Adrenal gland (tissue), 19 donors: Measurements from ENCODE around the gene GATA1. TPM values are rescaled to one million over a fixed set of nuclear protein-coding genes. Genes with fewer than 3 reads are reported as not detected.

Experiments
- DNase-seq, 7 donors: peaks; one replicate each; pipeline ENCODE4 v3.0.0-alpha.2; 2019 to 2020
- H3K27ac ChIP-seq, 5 donors: fragments of 200-600 bp; sonication (generic) in 4 of 5; 1 replicate in 3 of 5; 2 replicates in 2 of 5; pipeline versions ENCODE4 v1.5.1 to v1.8.0; 2016 to 2020; ENCODE audit warnings: mild to moderate bottlenecking in 1 of 5
- H3K27me3 ChIP-seq: fragments of 200-600 bp; 2 replicates; pipeline ENCODE4 v1.8.0; 2021
- H3K36me3 ChIP-seq, 2 donors: fragments of 200-600 bp; replicated peaks in 1 of 2; 1 replicate in 1 of 2; 2 replicates in 1 of 2; pipeline versions ENCODE4 v1.5.1 to v1.8.0; 2018 to 2022
- H3K4me1 ChIP-seq, 2 donors: fragments of 200-600 bp; replicated peaks in 1 of 2; 1 replicate in 1 of 2; 2 replicates in 1 of 2; pipeline versions ENCODE4 v1.5.1 to v1.8.0; 2018 to 2021
- H3K4me3 ChIP-seq, 4 donors: fragments of 200-600 bp; sonication (generic) in 3 of 4; one replicate each; pipeline ENCODE4 v1.5.1; 2016 to 2018
- H3K9me3 ChIP-seq, 3 donors: fragments of 200-600 bp; sonication (generic) in 1 of 3; replicated peaks in 1 of 3; 1 replicate in 2 of 3; 2 replicates in 1 of 3; pipeline versions ENCODE4 v1.5.1 to v1.8.0; 2016 to 2021
- POLR2A ChIP-seq, 2 donors: fragments of 450-650 bp; IDR thresholded peaks; one replicate each; pipeline ENCODE4 v1.6.1; 2017; ENCODE audit warnings: antibody characterized with exemption in 2 of 2, mild to moderate bottlenecking in 2 of 2, moderate library complexity in 1 of 2
- WGBS, 4 donors: extraction: QIAGEN DNeasy Blood & Tissue Kit in 2 of 4; methylation state at CpG; one replicate each; pipeline versions ENCODE4 v1.1.5 to v1.1.7; 2013 to 2017; 5-methylcytosine and 5-hydroxymethylcytosine counted together
- intact Hi-C, 2 donors: fragments of 100-400 bp; cut with DNase I; formaldehyde crosslinking; loops; one replicate each; pipeline versions ENCODE4 v1.14.1 to v1.15.0; 2022 to 2023
- long read RNA-seq, 10 donors: library from polyadenylated mRNA in 3 of 10; unstranded in 2 of 10; stranded (forward) in 1 of 10; transcript quantifications; one replicate each; pipeline ENCODE4 v2.0.0 and lab custom pipeline, GENCODE V29; 2021 to 2026
- polyA plus RNA-seq, 3 donors: library from polyadenylated mRNA; stranded (reverse); fragments of 200-250 nt in 2 of 3; fragments of 350-450 nt in 1 of 3; fragmentation: Illumina TruSeq in 1 of 3; extraction: RNeasy Lipid Tissue Mini Kit (QIAGEN cat#74804) in 1 of 3; gene quantifications; one replicate each; pipeline ENCODE4 v1.2.3, GENCODE V29; 2013 to 2014
- total RNA-seq, 9 donors: library from RNA; depleted of rRNA in 4 of 9; stranded (reverse); fragments of >200 nt in 4 of 9; fragments of 120-200 nt in 1 of 9; fragmentation: NEBNext Ultra II Directional in 1 of 9; extraction: Animal tissue kit (Norgen Biotek cat#: 25700) in 1 of 9; gene quantifications; one replicate each; pipeline versions ENCODE4 v1.1.0 to v1.2.4, GENCODE V29; 2013 to 2023
- TF ChIP-seq, protein P1 (sequence below), 6 experiments: fragments of 450-650 bp in 4 of 6; fragments of 200-600 bp in 2 of 6; sonication (generic) in 1 of 6; IDR thresholded peaks; 1 replicate in 5 of 6; 2 replicates in 1 of 6; pipeline versions ENCODE4 v1.5.1 to v1.8.0; 2016 to 2021; ENCODE audit warnings: antibody characterized with exemption in 6 of 6, mild to moderate bottlenecking in 2 of 6, moderate library complexity in 1 of 6
- donor health status: healthy with polysubstance abuse.
- donor health status: Bipolar disorder and iron deficiency.
- donor health status: DM: yes; HTN: yes; CAD: no.
- donor health status: DM: no; HTN: no; CAD: no.
- donor health status: DM: no; HTN: no; CAD: no.
- donor health status: DM: yes; HTN: yes; CAD: no.

Gene GATA1
- total RNA-seq (under 1 TPM in 3 of 9 donors, not detected in 6; 0.27 to 0.43 (median 0.33) TPM), polyA plus RNA-seq (not detected)
- long read RNA-seq, donor 1 = 0 reads
- long read RNA-seq, donor 2 = 0 reads
- long read RNA-seq, donor 3 = 0 reads
- long read RNA-seq, donor 4 = 0 reads
- long read RNA-seq, donor 5 = 0 reads
- long read RNA-seq, donor 6 = 0 reads
- long read RNA-seq, donor 7 = 0 reads
- long read RNA-seq, donor 8 = 0 reads
- long read RNA-seq, donor 9 = 0 reads
- long read RNA-seq, donor 10, partial matches to known transcripts = 0 of 2 reads
- long read RNA-seq, donor 10, other reads (novel, unspliced or antisense) = 0 of 2 reads

- intact Hi-C loops = no loop called here
- H3K4me1 ChIP-seq = no peaks in the 10 kb centered on the region
Observed at GRCh38 chrX:48786341-48786800, at the start of gene GATA1. TSS of gene GATA1 (plus strand) at chrX:48786590. CDS start at chrX:48791110, 4,520 bp downstream.

GRCh38 chrX:48736878-48737212, 49.5 kb upstream of the GATA1 start:
- Histone ChIP-seq H3K9me3 (no peaks in the 10 kb centered on the region), H3K4me1 (peaks cover 0 to 3% of the 10 kb centered on the region in 2 donors), H3K27me3 (no peaks in the 10 kb centered on the region), H3K36me3 (no peaks in the 10 kb centered on the region), H3K27ac (no peak overlapping the region), H3K4me3 (peak overlapping the region in 2 of 4 donors; percentile 20 to 24)
- intact Hi-C loops = no loop called here
- DNase-seq = no peak
- no peak for TF ChIP-seq POLR2A (IDR thresholded peaks at IDR 0.05)
- TF ChIP-seq, protein P1, sequence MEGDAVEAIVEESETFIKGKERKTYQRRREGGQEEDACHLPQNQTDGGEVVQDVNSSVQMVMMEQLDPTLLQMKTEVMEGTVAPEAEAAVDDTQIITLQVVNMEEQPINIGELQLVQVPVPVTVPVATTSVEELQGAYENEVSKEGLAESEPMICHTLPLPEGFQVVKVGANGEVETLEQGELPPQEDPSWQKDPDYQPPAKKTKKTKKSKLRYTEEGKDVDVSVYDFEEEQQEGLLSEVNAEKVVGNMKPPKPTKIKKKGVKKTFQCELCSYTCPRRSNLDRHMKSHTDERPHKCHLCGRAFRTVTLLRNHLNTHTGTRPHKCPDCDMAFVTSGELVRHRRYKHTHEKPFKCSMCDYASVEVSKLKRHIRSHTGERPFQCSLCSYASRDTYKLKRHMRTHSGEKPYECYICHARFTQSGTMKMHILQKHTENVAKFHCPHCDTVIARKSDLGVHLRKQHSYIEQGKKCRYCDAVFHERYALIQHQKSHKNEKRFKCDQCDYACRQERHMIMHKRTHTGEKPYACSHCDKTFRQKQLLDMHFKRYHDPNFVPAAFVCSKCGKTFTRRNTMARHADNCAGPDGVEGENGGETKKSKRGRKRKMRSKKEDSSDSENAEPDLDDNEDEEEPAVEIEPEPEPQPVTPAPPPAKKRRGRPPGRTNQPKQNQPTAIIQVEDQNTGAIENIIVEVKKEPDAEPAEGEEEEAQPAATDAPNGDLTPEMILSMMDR (IDR thresholded peaks at IDR 0.05) = no peak
- 6 to 52% (median 25%) methylated on average over 7 to 10 of the region's 10 CpGs for WGBS, 4 donors

More at GRCh38 chrX:48786341-48786800, at the start of gene GATA1:
- Histone ChIP-seq H3K27me3 (peaks cover 14% of the 10 kb centered on the region), H3K4me3 (no peak within 1 kb of the TSS), H3K9me3 (no peaks in the 10 kb centered on the region), H3K27ac (no peak within 1 kb of the TSS), H3K36me3 (no peaks in the 10 kb centered on the region)
- TF ChIP-seq, protein P1 (IDR thresholded peaks at IDR 0.05) = no peak
- TF ChIP-seq POLR2A (IDR thresholded peaks at IDR 0.05) = no peak
- WGBS, 4 donors = 67 to 100% (median 75%) methylated on average over 3 to 7 of the region's 7 CpGs; no CpG with 5 or more reads in 1 of the 4 donors
- no peak for DNase-seq

DNA sequence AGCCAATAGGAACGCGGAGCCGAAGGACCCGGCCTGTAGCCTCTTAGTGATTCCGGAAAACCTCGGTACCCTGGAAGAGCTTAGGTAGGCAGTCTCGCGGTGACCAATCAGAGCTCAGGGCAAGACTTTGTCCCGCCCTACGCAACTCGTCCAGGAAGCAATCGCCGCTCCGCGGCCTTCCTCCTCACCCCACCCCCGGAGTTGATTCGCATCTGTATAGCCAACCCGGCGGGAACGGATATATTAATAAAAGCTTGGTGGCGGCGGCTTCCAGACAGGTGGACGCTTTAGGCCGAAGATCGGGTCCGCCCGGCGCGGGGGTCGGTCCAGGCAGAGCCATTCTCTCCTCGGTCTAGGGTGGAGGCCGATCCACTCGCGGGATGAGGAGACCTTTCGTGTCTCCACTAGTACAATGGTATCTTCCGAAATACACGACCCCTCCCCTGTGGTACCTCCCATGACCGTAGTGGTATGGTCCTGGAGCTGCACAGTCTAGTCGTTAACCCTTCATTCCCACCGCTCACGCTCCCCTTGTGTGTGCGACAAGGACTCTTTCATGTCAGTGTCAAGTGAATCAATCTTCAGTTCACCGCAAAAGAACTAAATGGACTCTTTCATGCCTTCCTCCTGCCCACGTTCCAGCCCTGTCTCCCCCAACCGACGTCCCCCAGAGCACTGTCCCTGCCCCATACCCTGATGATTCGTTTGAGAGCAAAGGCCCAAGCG, 49.0 kb upstream of the GATA1 start:
- Histone ChIP-seq H3K4me1 (peaks cover 0 to 3% of the 10 kb centered on the region in 2 donors), H3K9me3 (no peaks in the 10 kb centered on the region), H3K4me3 (peak overlapping the region in 3 of 4 donors; percentile 24 to 69 (median 53)), H3K27me3 (no peaks in the 10 kb centered on the region), H3K27ac (peak overlapping the region; percentile 49 to 93 (median 86)), H3K36me3 (no peaks in the 10 kb centered on the region)
- TF ChIP-seq POLR2A (IDR thresholded peaks at IDR 0.05) = peak; percentile 40 to 61
- TF ChIP-seq, protein P1 (IDR thresholded peaks at IDR 0.05) = peak in 1 of 6 experiments; percentile 6
- intact Hi-C loops = no loop called here
- 1 to 52% (median 22%) methylated on average over 2 to 48 of the region's 48 CpGs for WGBS, 4 donors
- DNase-seq = peak; percentile 89 to 97 (median 93)

GRCh38 chrX:48737940-48738339, 48.5 kb upstream of the GATA1 start:
- TF ChIP-seq, protein P1 (IDR thresholded peaks at IDR 0.05) = no peak
- TF ChIP-seq POLR2A (IDR thresholded peaks at IDR 0.05) = no peak
- DNase-seq = no peak
- WGBS, 4 donors = 40 to 51% (median 46%) methylated on average over 2 to 7 of the region's 7 CpGs
- peak overlapping the region in 2 of 4 donors; percentile 24 to 53 for H3K4me3 ChIP-seq
- intact Hi-C loops = no loop called here
- no peaks in the 10 kb centered on the region for H3K9me3 ChIP-seq
- no peaks in the 10 kb centered on the region for H3K36me3 ChIP-seq
- peak overlapping the region in 4 of 5 donors; percentile 49 to 93 (median 87) for H3K27ac ChIP-seq
- no peaks in the 10 kb centered on the region for H3K27me3 ChIP-seq
- H3K4me1 ChIP-seq = peaks cover 0 to 3% of the 10 kb centered on the region in 2 donors
